ENCODE results near the gene PCDHA8. TPM values are rescaled to one million over a fixed set of nuclear protein-coding genes. Genes with fewer than 3 reads are reported as not detected.

The PCDHA8 gene
- total RNA-seq, 1 donor: 0.11 TPM

Other genes starting within 250 kb of the PCDHA8 start
- gene CD14, start 208.0 kb upstream of the PCDHA8 start, total RNA-seq: 2.9 and 5.3 TPM in 2 replicates
- gene TMCO6, start 201.7 kb upstream of the PCDHA8 start, total RNA-seq: 7.7 and 26.5 TPM in 2 replicates
- 22.9 and 29.6 TPM in 2 replicates for gene NDUFA2, start 193.6 kb upstream of the PCDHA8 start, total RNA-seq
- gene IK, start 193.4 kb upstream of the PCDHA8 start, total RNA-seq: 98.9 and 99.1 TPM in 2 replicates
- 21.5 and 24.4 TPM in 2 replicates for gene WDR55, start 176.3 kb upstream of the PCDHA8 start, total RNA-seq
- gene DND1, start 167.6 kb upstream of the PCDHA8 start, total RNA-seq: 0.11 and 0.13 TPM in 2 replicates
- gene HARS1, start 149.8 kb upstream of the PCDHA8 start, total RNA-seq: 47.3 and 49.1 TPM in 2 replicates
- 24.4 and 28.6 TPM in 2 replicates for gene HARS2, start 149.7 kb upstream of the PCDHA8 start, total RNA-seq
- gene ZMAT2, start 140.7 kb upstream of the PCDHA8 start, total RNA-seq: 43.1 and 52.0 TPM in 2 replicates
- gene PCDHA1, start 55.0 kb upstream of the PCDHA8 start, total RNA-seq: under 0.01 and 0.11 TPM in 2 replicates
- under 0.01 TPM in 1 of 2 replicates, not detected in the other for gene PCDHA2, start 46.3 kb upstream of the PCDHA8 start, total RNA-seq
- 0.11 and 0.26 TPM in 2 replicates for gene PCDHA3, start 40.1 kb upstream of the PCDHA8 start, total RNA-seq
- 0.26 and 0.32 TPM in 2 replicates for gene PCDHA4, start 34.1 kb upstream of the PCDHA8 start, total RNA-seq
- gene PCDHA5, start 19.6 kb upstream of the PCDHA8 start, total RNA-seq: under 0.01 and 0.13 TPM in 2 replicates
- gene PCDHA6, start 13.2 kb upstream of the PCDHA8 start, total RNA-seq: 0.32 and 0.52 TPM in 2 replicates
- gene PCDHA7, start 6.9 kb upstream of the PCDHA8 start, total RNA-seq: 0.13 and 0.22 TPM in 2 replicates
- gene PCDHA9, start 7.2 kb downstream of the PCDHA8 start, total RNA-seq: 0.11 and 0.26 TPM in 2 replicates
- gene PCDHA10, start 14.7 kb downstream of the PCDHA8 start, total RNA-seq: 0.13 and 0.54 TPM in 2 replicates
- 0.11 and 0.13 TPM in 2 replicates for gene PCDHA11, start 27.8 kb downstream of the PCDHA8 start, total RNA-seq
- 0.13 TPM in 1 of 2 replicates, not detected in the other for gene PCDHA12, start 34.1 kb downstream of the PCDHA8 start, total RNA-seq
- gene PCDHA13, start 40.9 kb downstream of the PCDHA8 start, total RNA-seq: 0.11 and 0.13 TPM in 2 replicates
- gene PCDHAC1, start 85.1 kb downstream of the PCDHA8 start, total RNA-seq: under 0.01 and 0.13 TPM in 2 replicates
- 0.13 and 0.22 TPM in 2 replicates for gene PCDHAC2, start 125.3 kb downstream of the PCDHA8 start, total RNA-seq
- gene PCDHB1, start 210.2 kb downstream of the PCDHA8 start, total RNA-seq: under 0.01 TPM in 1 of 2 replicates, not detected in the other

Data from articular chondrocyte of knee joint (primary cell).